PC-3 (cell line): ENCODE measurements around the gene CREBZF. TPM values are rescaled to one million over a fixed set of nuclear protein-coding genes. Genes with fewer than 3 reads are reported as not detected.

Source experiments
- ATAC-seq: fragments of 200-7000 bp; cut with Tn5 transposase; 2 replicates; pipeline ENCODE4 v1.9.1; 2020; ENCODE audit warnings: mild to moderate bottlenecking, moderate library complexity
- BruUV-seq: library from RNA; stranded (reverse); fragments of 400-500 nt; replicated peaks from 2 replicates; lab custom pipeline; 2021; lab: Mats Ljungman, UMichigan
- CTCF ChIA-PET: fragments of 300-600 bp; sonication (Branson Sonifier 250); formaldehyde crosslinking; loops from one replicate; lab custom pipeline; 2022; ENCODE audit warnings: antibody characterized with exemption; lab: Charles Lee
- POLR2A ChIA-PET: fragments of 300-600 bp; sonication (Branson Sonifier 250); formaldehyde crosslinking; loops from one replicate; lab custom pipeline; 2022; ENCODE audit warnings: antibody characterized with exemption; ENCODE audit not compliant: unreplicated experiment; lab: Charles Lee
- DNase-seq: peaks from one replicate; pipeline ENCODE4 v3.0.0-alpha.2; 2015
- H2AFZ ChIP-seq: fragments of 300-600 bp; sonication (generic); 2 replicates; pipeline ENCODE4 v1.6.0; 2016; ENCODE audit warnings: antibody characterized with exemption, low read length
- H3F3A ChIP-seq: fragments of 300-600 bp; sonication (generic); one replicate; pipeline ENCODE4 v1.6.0; 2017; ENCODE audit warnings: antibody characterized with exemption, low read length, control low read depth, mild to moderate bottlenecking; ENCODE audit not compliant: unreplicated experiment
- H3K27ac ChIP-seq: fragments of 300-600 bp; sonication (generic); 2 replicates; pipeline ENCODE4 v1.5.1; 2016; ENCODE audit warnings: mild to moderate bottlenecking, low read length
- H3K27me3 ChIP-seq: fragments of 300-600 bp; sonication (generic); 2 replicates; pipeline ENCODE4 v1.6.1; 2016; ENCODE audit warnings: low read length, mixed read lengths
- H3K36me3 ChIP-seq: fragments of 300-600 bp; sonication (generic); 2 replicates; pipeline ENCODE4 v1.6.1; 2016; ENCODE audit warnings: low read depth, mixed run types, low read length, mixed read lengths
- H3K4me1 ChIP-seq: fragments of 300-600 bp; sonication (generic); 2 replicates; pipeline ENCODE4 v1.5.1; 2016; ENCODE audit warnings: low read length; ENCODE audit not compliant: insufficient read depth
- H3K4me2 ChIP-seq: fragments of 300-600 bp; sonication (generic); 2 replicates; pipeline ENCODE4 v1.6.0; 2016; ENCODE audit warnings: low read length
- H3K4me3 ChIP-seq: fragments of 300-600 bp; sonication (generic); 2 replicates; pipeline ENCODE4 v1.5.1; 2016; ENCODE audit warnings: mild to moderate bottlenecking, low read length, mixed read lengths
- H3K79me2 ChIP-seq: fragments of 300-600 bp; sonication (generic); 2 replicates; pipeline ENCODE4 v1.6.1; 2017; ENCODE audit warnings: low read length, mixed read lengths
- H3K9ac ChIP-seq: fragments of 300-600 bp; sonication (generic); 2 replicates; pipeline ENCODE4 v1.6.0; 2016; ENCODE audit warnings: mild to moderate bottlenecking, low read length
- H3K9me2 ChIP-seq: fragments of 300-600 bp; sonication (generic); replicated peaks from 2 replicates; pipeline ENCODE4 v1.6.1; 2016; ENCODE audit warnings: mixed run types, low read length, mixed read lengths
- H3K9me3 ChIP-seq: fragments of 300-600 bp; sonication (generic); 2 replicates; pipeline ENCODE4 v1.6.1; 2016; ENCODE audit warnings: low read length, mixed read lengths
- H4K20me1 ChIP-seq: fragments of 300-600 bp; sonication (generic); 2 replicates; pipeline ENCODE4 v1.6.1; 2016; ENCODE audit warnings: low read length, mixed read lengths
- EZH2 ChIP-seq: fragments of 300-600 bp; sonication (generic); IDR thresholded peaks from one replicate; pipeline ENCODE4 v1.6.1; 2017; ENCODE audit warnings: antibody characterized with exemption, mild to moderate bottlenecking, low read length; ENCODE audit not compliant: unreplicated experiment
- EZH2phosphoT487 ChIP-seq: fragments of 300-600 bp; sonication (generic); IDR thresholded peaks from 2 replicates; pipeline ENCODE4 v1.6.1; 2018; ENCODE audit warnings: mild to moderate bottlenecking, antibody characterized with exemption, low read length, borderline replicate concordance
- intact Hi-C: fragments of 100-400 bp; cut with micrococcal nuclease; formaldehyde crosslinking; loops from 2 replicates; pipeline ENCODE4 v1.9.0; 2023
- total RNA-seq: library from RNA; depleted of rRNA; stranded (reverse); fragments of >200 nt; gene quantifications from 2 replicates; pipeline ENCODE4 v1.2.3, GENCODE V29; 2014
- TF ChIP-seq, protein P1 (sequence below): fragments of 300-600 bp; sonication (generic); conservative IDR thresholded peaks from 2 replicates; pipeline ENCODE4 v1.5.1; 2017; ENCODE audit warnings: antibody characterized with exemption, low read depth, mild to moderate bottlenecking, low read length

The CREBZF gene
- total RNA-seq, 1 experiment from 2014 or later: 75.0 TPM

- no TSS peak for BruUV-seq
- Histone ChIP-seq H3K27me3 (no peaks in the 10 kb centered on the region), H3K9me3 (no peaks in the 10 kb centered on the region), H4K20me1 (no peaks in the 10 kb centered on the region), H3F3A (no peaks in the 10 kb centered on the region), H3K27ac (no peak within 1 kb of the TSS), H3K4me3 (no peak within 1 kb of the TSS), H3K9me2 (no peaks in the 10 kb centered on the region), H2AFZ (no peak within 1 kb of the TSS), H3K4me2 (no peak within 1 kb of the TSS), H3K4me1 (no peaks in the 10 kb centered on the region), H3K79me2 (no peaks in the 10 kb centered on the region), H3K36me3 (no peaks in the 10 kb centered on the region; the same call in 1 of the 2 replicates), H3K9ac (no peak within 1 kb of the TSS)
- no peak for ATAC-seq
- intact Hi-C loops: no loop called here
- TF ChIP-seq EZH2phosphoT487: no peak
- no peak for TF ChIP-seq EZH2
- TF ChIP-seq, protein P1, sequence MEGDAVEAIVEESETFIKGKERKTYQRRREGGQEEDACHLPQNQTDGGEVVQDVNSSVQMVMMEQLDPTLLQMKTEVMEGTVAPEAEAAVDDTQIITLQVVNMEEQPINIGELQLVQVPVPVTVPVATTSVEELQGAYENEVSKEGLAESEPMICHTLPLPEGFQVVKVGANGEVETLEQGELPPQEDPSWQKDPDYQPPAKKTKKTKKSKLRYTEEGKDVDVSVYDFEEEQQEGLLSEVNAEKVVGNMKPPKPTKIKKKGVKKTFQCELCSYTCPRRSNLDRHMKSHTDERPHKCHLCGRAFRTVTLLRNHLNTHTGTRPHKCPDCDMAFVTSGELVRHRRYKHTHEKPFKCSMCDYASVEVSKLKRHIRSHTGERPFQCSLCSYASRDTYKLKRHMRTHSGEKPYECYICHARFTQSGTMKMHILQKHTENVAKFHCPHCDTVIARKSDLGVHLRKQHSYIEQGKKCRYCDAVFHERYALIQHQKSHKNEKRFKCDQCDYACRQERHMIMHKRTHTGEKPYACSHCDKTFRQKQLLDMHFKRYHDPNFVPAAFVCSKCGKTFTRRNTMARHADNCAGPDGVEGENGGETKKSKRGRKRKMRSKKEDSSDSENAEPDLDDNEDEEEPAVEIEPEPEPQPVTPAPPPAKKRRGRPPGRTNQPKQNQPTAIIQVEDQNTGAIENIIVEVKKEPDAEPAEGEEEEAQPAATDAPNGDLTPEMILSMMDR: no peak
- ChIA-PET CTCF (no interaction called here), POLR2A (no interaction called here)
- peak; percentile 15 for DNase-seq
Observed at GRCh38 chr11:85685820-85686459, 21.0 kb upstream of the CREBZF start, which contains the start of gene CCDC89. Gene CCDC89 (minus strand): TSS chr11:85686195. CDS start chr11:85686130, 65 bp downstream.

DNA sequence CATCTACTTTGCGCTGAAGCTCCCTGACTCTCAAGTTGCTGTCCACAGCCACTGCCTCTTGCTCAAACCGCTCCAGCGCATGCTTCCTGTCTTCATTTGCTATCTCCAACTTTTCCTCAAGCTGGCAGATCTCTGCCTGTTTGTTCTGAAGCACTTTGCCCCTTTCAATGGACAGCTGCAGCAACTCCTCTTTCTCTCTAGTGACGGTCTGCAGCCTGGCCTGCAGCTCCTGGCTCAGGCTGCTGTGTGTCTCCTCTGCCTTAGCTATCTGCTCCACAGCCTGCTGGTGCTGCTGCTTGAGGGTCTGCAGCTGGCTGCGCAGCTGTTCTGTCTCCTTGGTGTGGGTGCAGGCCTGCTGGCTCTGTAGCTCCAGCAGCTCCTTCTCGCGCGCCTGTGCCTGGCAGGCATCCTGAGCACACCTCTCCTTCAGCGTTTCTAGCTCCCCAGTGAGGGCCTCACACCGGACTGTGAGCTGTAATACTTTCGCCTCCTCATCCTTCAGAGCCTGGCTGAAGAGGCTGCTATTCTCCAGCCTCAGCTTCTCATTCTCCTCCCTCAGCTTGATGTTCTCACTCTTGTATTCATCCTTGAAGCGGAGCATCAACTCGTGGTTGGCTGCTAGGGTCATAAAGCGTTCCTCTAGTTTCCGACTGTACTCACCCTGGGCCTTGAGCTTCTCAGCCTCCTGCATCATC is 20.3 kb upstream of the CREBZF start:
- Histone ChIP-seq H3K36me3 (no peaks in the 10 kb centered on the region; the same call in 1 of the 2 replicates), H3K4me1 (no peaks in the 10 kb centered on the region), H3K9me2 (no peaks in the 10 kb centered on the region), H3K9ac (no peak overlapping the region), H3K27ac (no peak overlapping the region), H3K79me2 (no peaks in the 10 kb centered on the region), H4K20me1 (no peaks in the 10 kb centered on the region), H3F3A (no peaks in the 10 kb centered on the region), H3K4me3 (no peak overlapping the region), H3K27me3 (no peaks in the 10 kb centered on the region), H3K9me3 (no peaks in the 10 kb centered on the region), H3K4me2 (no peak overlapping the region), H2AFZ (no peak overlapping the region)
- no TSS peak for BruUV-seq
- DNase-seq: no peak
- ATAC-seq: no peak
- ChIA-PET POLR2A (no interaction called here), CTCF (no interaction called here)
- no peak for TF ChIP-seq EZH2
- TF ChIP-seq EZH2phosphoT487: no peak
- TF ChIP-seq, protein P1: no peak
- intact Hi-C loops: no loop called here
